Airway epithelial cell (primary cell): Measurements from ENCODE around the gene TMEM59. TPM values are rescaled to one million over a fixed set of nuclear protein-coding genes. Genes with fewer than 3 reads are reported as not detected.

Experiments
- total RNA-seq: library from RNA; depleted of rRNA; stranded (reverse); fragments of >200 nt; gene quantifications from 2 replicates; pipeline ENCODE4 v1.2.3, GENCODE V29; 2015

TMEM59 gene, protein sequence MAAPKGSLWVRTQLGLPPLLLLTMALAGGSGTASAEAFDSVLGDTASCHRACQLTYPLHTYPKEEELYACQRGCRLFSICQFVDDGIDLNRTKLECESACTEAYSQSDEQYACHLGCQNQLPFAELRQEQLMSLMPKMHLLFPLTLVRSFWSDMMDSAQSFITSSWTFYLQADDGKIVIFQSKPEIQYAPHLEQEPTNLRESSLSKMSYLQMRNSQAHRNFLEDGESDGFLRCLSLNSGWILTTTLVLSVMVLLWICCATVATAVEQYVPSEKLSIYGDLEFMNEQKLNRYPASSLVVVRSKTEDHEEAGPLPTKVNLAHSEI
- 141 TPM in 2 replicates for total RNA-seq

DNA sequence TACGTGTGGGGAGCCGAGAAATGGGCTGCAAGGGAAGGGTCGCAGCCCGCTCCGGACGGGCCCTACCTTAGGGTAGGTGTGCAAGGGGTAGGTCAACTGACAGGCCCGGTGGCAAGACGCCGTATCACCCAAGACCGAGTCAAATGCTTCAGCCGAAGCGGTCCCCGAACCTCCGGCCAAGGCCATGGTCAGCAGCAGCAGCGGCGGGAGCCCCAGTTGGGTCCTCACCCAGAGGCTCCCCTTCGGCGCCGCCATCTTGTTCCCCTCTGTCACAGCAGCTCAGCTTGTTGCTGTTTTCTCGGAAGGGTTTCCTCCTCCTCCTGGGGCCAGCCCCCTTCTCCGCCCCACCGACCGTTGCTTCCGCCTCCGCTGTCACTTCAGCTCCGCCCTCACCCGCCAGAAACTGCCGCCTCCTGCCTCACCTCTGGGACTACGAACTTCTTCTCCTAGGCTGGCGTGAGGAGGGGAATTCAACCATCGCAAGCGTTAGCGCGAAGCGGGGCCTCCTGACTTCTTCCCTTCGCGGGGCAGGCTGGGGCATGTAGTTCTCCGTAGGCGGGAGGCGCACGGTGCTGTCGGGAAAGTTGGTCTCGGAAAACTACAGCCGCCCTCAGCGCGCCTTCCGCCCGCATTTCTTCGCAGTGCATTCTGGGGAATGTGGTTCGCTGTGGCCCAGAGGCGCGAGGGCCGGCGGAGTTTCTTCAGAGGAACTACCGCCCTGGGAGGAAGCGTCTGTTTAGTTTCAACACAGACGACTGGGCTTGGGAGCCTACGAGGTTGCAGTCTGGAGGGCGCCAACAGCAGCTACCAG is at the start of gene TMEM59, which contains the start of gene TCEANC2:
Gene TMEM59, minus strand, starts transcription at position 271 of the 811 bp plus-strand sequence. Its CDS starts 16 bp downstream, at position 255.
Gene TCEANC2, plus strand, starts transcription at position 675 of the 811 bp plus-strand sequence. CDS start 815 bp downstream, outside the sequence.

DNA sequence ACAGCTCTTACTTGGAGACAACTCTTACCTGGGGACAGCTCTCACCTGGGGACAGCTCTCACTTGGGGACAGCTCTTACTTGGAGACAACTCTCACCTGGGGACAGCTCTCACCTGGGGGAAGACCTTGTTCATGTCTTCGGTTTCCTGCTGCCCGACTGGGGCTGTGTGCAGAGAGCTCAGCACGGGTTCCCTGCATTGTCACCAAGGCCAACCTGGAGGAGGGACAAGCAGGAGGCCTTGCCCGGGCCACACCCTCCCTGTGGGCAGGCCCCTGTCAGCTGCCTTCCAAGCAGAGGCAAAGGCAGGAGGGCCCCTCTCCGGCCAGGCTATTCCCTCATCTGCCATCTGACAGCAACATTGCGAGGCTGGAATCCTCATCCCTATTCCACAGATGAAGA is 35.0 kb downstream of the TMEM59 start, which contains the start of gene LDLRAD1:
Gene LDLRAD1, minus strand, starts transcription at position 208 of the 400 bp plus-strand sequence. Its CDS starts 74 bp downstream, at position 134.

Other genes starting within 250 kb of the TMEM59 start
- 20.8 and 35.3 TPM in 2 replicates for gene NDC1, start 214.9 kb downstream of the TMEM59 start, total RNA-seq
- gene YIPF1, start 163.4 kb downstream of the TMEM59 start, total RNA-seq, result 20.9 and 22.1 TPM in 2 replicates
- 0.35 TPM in 1 of 2 replicates, not detected in the other for gene DIO1, start 159.0 kb downstream of the TMEM59 start, total RNA-seq
- gene IFT25, start 107.5 kb downstream of the TMEM59 start, total RNA-seq, result 23.1 and 24.7 TPM in 2 replicates
- gene LRRC42, start 106.9 kb downstream of the TMEM59 start, total RNA-seq, result 41.1 and 41.4 TPM in 2 replicates
- 0.35 and 0.42 TPM in 2 replicates for gene LDLRAD1, start 35.0 kb downstream of the TMEM59 start, total RNA-seq
- gene TCEANC2, start 404 bp upstream of the TMEM59 start, total RNA-seq, result 2.0 and 2.3 TPM in 2 replicates
- not detected in 2 replicates for gene CDCP2, start 99.8 kb upstream of the TMEM59 start, total RNA-seq
- 0.60 and 3.0 TPM in 2 replicates for gene CYB5RL, start 146.8 kb upstream of the TMEM59 start, total RNA-seq
- gene MRPL37, start 147.0 kb upstream of the TMEM59 start, total RNA-seq, result 121 and 145 TPM in 2 replicates